ENCODE measurements around the gene SGO2. TPM values are rescaled to one million over a fixed set of nuclear protein-coding genes. Genes with fewer than 3 reads are reported as not detected.

SGO2 gene
- total RNA-seq (ENCODE audit: unreplicated experiment) = 6.6 TPM
- long read RNA-seq, partial matches to known transcripts = 6 of 6 reads
- long read RNA-seq, other reads (novel, unspliced or antisense) = 0 of 6 reads

GRCh38 chr2:200525882-200526651 is at the start of gene SGO2:
SGO2 (plus strand) TSS chr2:200526207; CDS start chr2:200532976, 6,769 bp downstream.
- TF ChIP-seq CTCF (IDR thresholded peaks at IDR 0.05; ENCODE audit: partially characterized antibody, unreplicated experiment) = no peak
- Mint-ChIP-seq H3K27me3 (ENCODE audit: unreplicated experiment) (no peaks in the 10 kb centered on the region), H3K9me3 (ENCODE audit: unreplicated experiment) (no peaks in the 10 kb centered on the region), H3K36me3 (ENCODE audit: unreplicated experiment) (no peaks in the 10 kb centered on the region), H3K4me3 (ENCODE audit: unreplicated experiment) (peak within 1 kb of the TSS; percentile 94), H3K4me1 (ENCODE audit: low read depth, unreplicated experiment) (peaks cover 5% of the 10 kb centered on the region), H3K27ac (ENCODE audit: unreplicated experiment) (peak within 1 kb of the TSS; percentile 60)
- DNase-seq = peak; percentile 95

GRCh38 chr2:200476836-200477235 is 49.2 kb upstream of the SGO2 start:
- Mint-ChIP-seq H3K9me3 (ENCODE audit: unreplicated experiment) (no peaks in the 10 kb centered on the region), H3K4me3 (ENCODE audit: unreplicated experiment) (no peak overlapping the region), H3K27me3 (ENCODE audit: unreplicated experiment) (peaks cover 7% of the 10 kb centered on the region), H3K36me3 (ENCODE audit: unreplicated experiment) (no peaks in the 10 kb centered on the region), H3K27ac (ENCODE audit: unreplicated experiment) (no peak overlapping the region), H3K4me1 (ENCODE audit: low read depth, unreplicated experiment) (peaks cover 2% of the 10 kb centered on the region)
- no peak for TF ChIP-seq CTCF (IDR thresholded peaks at IDR 0.05; ENCODE audit: partially characterized antibody, unreplicated experiment)
- DNase-seq = no peak

GRCh38 chr2:200477667-200478131 is 48.3 kb upstream of the SGO2 start:
- Mint-ChIP-seq H3K27me3 (ENCODE audit: unreplicated experiment) (peaks cover 6% of the 10 kb centered on the region), H3K36me3 (ENCODE audit: unreplicated experiment) (no peaks in the 10 kb centered on the region), H3K9me3 (ENCODE audit: unreplicated experiment) (no peaks in the 10 kb centered on the region), H3K4me3 (ENCODE audit: unreplicated experiment) (no peak overlapping the region), H3K27ac (ENCODE audit: unreplicated experiment) (no peak overlapping the region), H3K4me1 (ENCODE audit: low read depth, unreplicated experiment) (peaks cover 2% of the 10 kb centered on the region)
- DNase-seq = no peak
- no peak for TF ChIP-seq CTCF (IDR thresholded peaks at IDR 0.05; ENCODE audit: partially characterized antibody, unreplicated experiment)

- no peak for TF ChIP-seq CTCF (IDR thresholded peaks at IDR 0.05; ENCODE audit: partially characterized antibody, unreplicated experiment)
- Mint-ChIP-seq H3K36me3 (ENCODE audit: unreplicated experiment) (no peaks in the 10 kb centered on the region), H3K4me3 (ENCODE audit: unreplicated experiment) (no peak overlapping the region), H3K27ac (ENCODE audit: unreplicated experiment) (no peak overlapping the region), H3K9me3 (ENCODE audit: unreplicated experiment) (peaks cover 2% of the 10 kb centered on the region), H3K4me1 (ENCODE audit: low read depth, unreplicated experiment) (peaks cover 2% of the 10 kb centered on the region), H3K27me3 (ENCODE audit: unreplicated experiment) (peaks cover 5% of the 10 kb centered on the region)
- no peak for DNase-seq
Observed at GRCh38 chr2:200479692-200480265, 46.2 kb upstream of the SGO2 start.

GRCh38 chr2:200482194-200482593 is 43.8 kb upstream of the SGO2 start:
- no peak for TF ChIP-seq CTCF (IDR thresholded peaks at IDR 0.05; ENCODE audit: partially characterized antibody, unreplicated experiment)
- Mint-ChIP-seq H3K9me3 (ENCODE audit: unreplicated experiment) (peaks cover 2% of the 10 kb centered on the region), H3K27me3 (ENCODE audit: unreplicated experiment) (peaks cover 3% of the 10 kb centered on the region)

More at GRCh38 chr2:200482194-200482593, 43.8 kb upstream of the SGO2 start:
- Mint-ChIP-seq H3K4me3 (ENCODE audit: unreplicated experiment) (no peak overlapping the region), H3K36me3 (ENCODE audit: unreplicated experiment) (no peaks in the 10 kb centered on the region), H3K27ac (ENCODE audit: unreplicated experiment) (no peak overlapping the region), H3K4me1 (ENCODE audit: low read depth, unreplicated experiment) (peaks cover 5% of the 10 kb centered on the region)
- no peak for DNase-seq
